HL-60/S4 (cell line): ENCODE results near the gene TUBB1.

Experiments used
- in situ Hi-C: fragments of 300-500 bp; cut with MboI; formaldehyde crosslinking; loops from 2 replicates; pipeline ENCODE4 v1.14.3; 2022; ENCODE audit warnings: low sequenced_read_pairs

Gene TUBB1

GRCh38 chr20:58988565-58988882, 30.7 kb upstream of the TUBB1 start:
- in situ Hi-C loops: no loop called here

DNA sequence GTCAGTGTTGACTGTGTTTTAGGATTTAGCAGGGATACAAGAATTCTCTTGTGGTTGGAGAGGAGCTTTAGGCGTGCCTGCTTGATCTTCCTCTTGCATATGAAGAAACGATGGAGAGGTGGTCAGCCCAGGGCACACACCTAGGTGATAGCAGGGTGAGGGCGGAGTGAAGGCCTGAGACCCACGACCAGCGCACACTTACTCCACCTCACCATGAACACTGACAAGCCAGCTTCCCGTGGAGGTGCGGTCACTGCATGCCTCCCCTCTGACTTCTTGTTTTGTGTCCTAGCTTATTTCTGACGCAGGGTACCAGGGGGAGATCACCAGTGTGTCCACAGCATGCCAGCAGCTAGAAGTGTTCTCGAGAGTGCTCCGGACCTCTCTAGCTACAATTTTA, 30.0 kb upstream of the TUBB1 start:
- in situ Hi-C loops: no loop called here

GRCh38 chr20:58990651-58991445, 28.4 kb upstream of the TUBB1 start:
- in situ Hi-C loops: no loop called here

GRCh38 chr20:58991715-58992114, 27.5 kb upstream of the TUBB1 start:
- in situ Hi-C loops: no loop called here

DNA sequence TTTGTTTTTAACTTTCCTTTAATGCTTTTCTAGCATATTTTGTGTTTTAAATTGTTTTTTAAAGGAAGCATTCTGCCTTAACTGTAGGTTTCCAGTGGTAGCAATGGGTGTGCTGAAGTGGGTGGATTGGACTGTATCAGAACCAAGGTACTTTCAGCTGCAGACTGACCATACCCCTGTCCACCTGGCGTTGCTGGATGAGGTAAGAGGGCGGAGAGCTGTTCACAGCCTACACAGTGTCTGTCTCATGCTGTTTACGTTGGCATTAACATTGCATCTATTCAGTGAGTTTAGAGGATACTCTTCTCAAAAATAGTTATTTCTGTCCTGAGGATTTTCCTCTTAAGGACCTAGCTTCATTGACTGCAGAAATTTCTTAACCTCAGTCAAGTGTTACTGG, 26.3 kb upstream of the TUBB1 start:
- in situ Hi-C loops: no loop called here

GRCh38 chr20:58993332-58994248, 25.6 kb upstream of the TUBB1 start:
- in situ Hi-C loops: no loop called here

DNA sequence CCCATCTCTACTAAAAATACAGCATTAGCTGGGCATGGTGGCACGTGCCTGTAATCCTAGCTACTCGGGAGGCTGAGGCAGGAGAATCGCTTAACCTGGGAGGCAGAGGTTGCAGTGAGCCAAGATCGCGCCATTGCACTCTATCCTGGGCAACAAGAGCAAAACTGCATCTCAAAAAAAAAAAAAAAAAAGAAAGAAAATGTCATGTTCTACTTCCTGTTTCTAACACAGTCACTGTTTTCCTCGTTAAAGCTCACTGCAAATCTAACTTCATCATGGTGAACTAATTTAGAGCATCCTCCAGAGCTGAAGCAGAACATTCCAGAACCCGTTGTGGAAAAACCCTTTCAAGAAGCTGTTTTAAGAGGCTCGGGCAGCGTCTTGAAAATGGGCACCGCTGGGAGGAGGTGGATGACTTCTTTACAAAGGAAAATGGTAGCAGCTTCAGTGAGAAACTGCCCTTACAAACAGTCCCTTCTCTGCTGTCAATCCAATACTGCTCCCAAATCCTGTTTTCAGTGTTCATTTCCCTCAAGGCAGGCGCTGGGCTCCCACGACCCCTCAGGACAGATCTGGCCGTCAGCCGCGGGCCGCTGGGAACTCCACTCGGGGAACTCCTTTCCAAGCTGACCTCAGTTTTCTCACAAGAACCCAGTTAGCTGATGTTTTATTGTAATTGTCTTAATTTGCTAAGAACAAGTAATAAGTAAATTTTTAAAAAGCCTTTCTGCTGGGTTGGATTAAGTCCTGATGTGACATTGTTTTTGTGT, 24.7 kb upstream of the TUBB1 start:
- in situ Hi-C loops: no loop called here

GRCh38 chr20:58995461-58996225, 23.6 kb upstream of the TUBB1 start:
- in situ Hi-C loops: no loop called here

DNA sequence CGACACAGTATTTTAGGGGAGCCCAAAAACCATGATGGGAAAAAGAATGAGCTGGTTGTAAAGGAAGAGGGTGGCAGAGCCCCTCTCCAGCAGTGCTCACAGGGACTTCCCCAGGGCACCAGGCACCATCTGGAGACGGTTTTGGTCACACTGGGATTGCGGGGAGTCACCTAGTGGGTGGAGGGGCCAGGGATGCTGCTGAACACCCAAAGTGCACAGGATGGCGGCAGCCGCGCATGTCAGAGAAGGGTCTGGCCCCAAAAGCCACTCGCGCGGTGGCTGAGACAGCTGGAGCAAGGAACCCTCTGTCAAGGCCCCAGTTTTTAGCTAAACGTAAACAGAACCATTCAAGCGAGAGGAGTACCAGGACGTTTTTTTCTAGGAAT, 23.0 kb upstream of the TUBB1 start:
- in situ Hi-C loops: no loop called here

- in situ Hi-C loops: no loop called here
Measured at GRCh38 chr20:58997141-58997770, 22.0 kb upstream of the TUBB1 start.

- in situ Hi-C loops: no loop called here
Measured at GRCh38 chr20:58998656-58999055, 20.6 kb upstream of the TUBB1 start.

DNA sequence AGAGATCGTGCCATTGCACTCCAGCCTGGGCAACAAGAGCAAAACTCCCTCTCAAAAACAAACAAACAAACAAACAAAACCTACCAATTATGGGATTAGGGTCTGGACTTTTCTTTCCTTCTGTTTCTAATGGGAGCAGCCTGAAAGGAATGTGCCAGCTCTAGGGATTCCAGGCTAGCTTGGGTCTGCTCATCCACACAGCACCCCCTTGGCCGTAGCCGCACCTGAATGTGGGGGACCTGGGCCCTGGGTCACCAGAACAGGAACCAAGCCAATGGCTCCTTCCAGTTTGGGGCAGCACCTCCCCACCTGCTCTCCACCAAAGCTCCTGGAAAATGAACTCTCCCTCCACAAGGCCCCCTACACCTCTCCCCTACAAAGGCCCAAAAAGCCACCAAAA, 18.9 kb upstream of the TUBB1 start:
- in situ Hi-C loops: no loop called here

DNA sequence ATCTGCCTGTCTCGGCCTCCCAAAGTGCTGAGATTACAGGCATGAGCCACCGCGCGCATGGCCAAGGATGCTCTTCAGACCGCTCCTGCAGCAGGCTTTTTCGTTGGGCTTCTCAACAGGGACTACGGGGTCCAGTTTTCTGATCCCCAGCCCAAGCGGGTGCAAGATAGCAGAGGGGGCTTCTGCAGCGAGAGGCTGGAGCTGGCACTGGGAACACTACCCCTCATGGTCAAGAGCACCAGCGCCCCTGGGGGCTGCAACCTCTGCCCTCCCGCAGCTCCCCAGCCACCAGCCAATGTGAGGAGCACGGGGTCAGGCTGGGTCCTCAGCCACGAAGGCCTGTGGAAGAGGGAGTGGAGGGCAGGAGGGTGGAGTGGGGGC, 18.2 kb upstream of the TUBB1 start:
- in situ Hi-C loops: no loop called here

- in situ Hi-C loops: no loop called here
Measured at GRCh38 chr20:59001449-59002171, 17.6 kb upstream of the TUBB1 start.

- in situ Hi-C loops: no loop called here
Measured at GRCh38 chr20:59002388-59002787, 16.8 kb upstream of the TUBB1 start.

- in situ Hi-C loops: no loop called here
Measured at GRCh38 chr20:59002874-59003399, 16.3 kb upstream of the TUBB1 start.

GRCh38 chr20:59003836-59004492, 15.3 kb upstream of the TUBB1 start:
- in situ Hi-C loops: no loop called here

GRCh38 chr20:59004493-59004762, 14.8 kb upstream of the TUBB1 start:
- in situ Hi-C loops: no loop called here
